ENCODE results near the gene MCMBP.
"Not testable (repeated sequence)": the region's sequence is repeated elsewhere in the genome, so short reads cannot be mapped to it uniquely, and the experiment has no call there.

MCMBP gene

GRCh38 chr10:119872610-119872859 is at the start of gene MCMBP:
Gene MCMBP (minus strand): TSS chr10:119872843. CDS start chr10:119872584, 259 bp downstream.
- DNase-seq: no peak

- no peak for DNase-seq
These were observed 47.2 kb upstream of the MCMBP start for GRCh38 chr10:119919826-119920225.

- no peak for DNase-seq
These were observed 46.6 kb upstream of the MCMBP start for GRCh38 chr10:119919271-119919670.

GRCh38 chr10:119917777-119918176 is 45.1 kb upstream of the MCMBP start:
- no peak for DNase-seq

GRCh38 chr10:119910689-119911088 is 38.0 kb upstream of the MCMBP start:
- DNase-seq: no peak

GRCh38 chr10:119908166-119908565 is 35.5 kb upstream of the MCMBP start:
- no peak for DNase-seq

GRCh38 chr10:119907695-119908094 is 35.1 kb upstream of the MCMBP start:
- DNase-seq: not testable (repeated sequence)

- no peak for DNase-seq
These were observed 31.5 kb upstream of the MCMBP start for GRCh38 chr10:119903946-119904666.

- no peak for DNase-seq
These were observed 25.9 kb upstream of the MCMBP start for GRCh38 chr10:119898577-119898976.

- no peak for DNase-seq
These were observed 24.5 kb upstream of the MCMBP start for GRCh38 chr10:119896937-119897770.

- no peak for DNase-seq
These were observed 23.5 kb upstream of the MCMBP start for GRCh38 chr10:119896061-119896655.

GRCh38 chr10:119893845-119894427 is 21.3 kb upstream of the MCMBP start:
- DNase-seq: no peak

GRCh38 chr10:119893074-119893473 is 20.4 kb upstream of the MCMBP start:
- DNase-seq: no peak

- peak; percentile 68 for DNase-seq
These were observed 19.8 kb upstream of the MCMBP start, which contains the start of gene SEC23IP for GRCh38 chr10:119892188-119893065. Gene SEC23IP (plus strand): TSS chr10:119892730. CDS start chr10:119892783, 53 bp downstream.

- not testable (repeated sequence) for DNase-seq
These were observed 19.2 kb upstream of the MCMBP start for GRCh38 chr10:119891849-119892187.

GRCh38 chr10:119890307-119890706 is 17.7 kb upstream of the MCMBP start:
- DNase-seq: not testable (repeated sequence)

GRCh38 chr10:119889201-119889600 is 16.6 kb upstream of the MCMBP start:
- DNase-seq: not testable (repeated sequence)

GRCh38 chr10:119888715-119889114 is 16.1 kb upstream of the MCMBP start:
- not testable (repeated sequence) for DNase-seq

GRCh38 chr10:119886070-119886469 is 13.4 kb upstream of the MCMBP start:
- not testable (repeated sequence) for DNase-seq

- not testable (repeated sequence) for DNase-seq
These were observed 11.4 kb upstream of the MCMBP start for GRCh38 chr10:119883901-119884611.

GRCh38 chr10:119878524-119878923 is 5.9 kb upstream of the MCMBP start:
- no peak for DNase-seq
